ENCODE results near the gene ELOVL7.

- TF ChIP-seq MAFK (IDR thresholded peaks at IDR 0.05; ENCODE audit: low read depth, low read length) (no peak), ZNF274 (IDR thresholded peaks at IDR 0.05; ENCODE audit: borderline replicate concordance, extremely low read depth, low read length) (no peak), EZH2 (IDR thresholded peaks at IDR 0.05; ENCODE audit: low read depth, low read length, severe bottlenecking) (no peak), CTCF (IDR thresholded peaks at IDR 0.05; ENCODE audit: control extremely low read depth in 1 of 3, insufficient read depth in 1 of 3, low read depth in 1 of 3, low read length in 3 of 3) (no peak), JUND (IDR thresholded peaks at IDR 0.05; ENCODE audit: low read length) (no peak), KDM4A (IDR thresholded peaks at IDR 0.05; ENCODE audit: low read depth, low read length, severe bottlenecking) (no peak), EP300 (IDR thresholded peaks at IDR 0.05; ENCODE audit: borderline replicate concordance in 1 of 2, low read depth in 2 of 2, low read length in 2 of 2) (no peak), RFX5 (IDR thresholded peaks at IDR 0.05; ENCODE audit: borderline replicate concordance, low read depth, low read length) (no peak), CREB1 (IDR thresholded peaks at IDR 0.05) (no peak), RAD21 (IDR thresholded peaks at IDR 0.05 in 1 of 2, conservative IDR thresholded peaks at IDR 0.05 in 1 of 2; ENCODE audit: low read depth in 2 of 2, low read length in 2 of 2) (no peak), SIN3A (conservative IDR thresholded peaks at IDR 0.05 in 1 of 2, IDR thresholded peaks at IDR 0.05 in 1 of 2; ENCODE audit: low read depth in 1 of 2, low read length in 2 of 2) (no peak), SP2 (IDR thresholded peaks at IDR 0.05; ENCODE audit: low read length) (no peak)
Measured at GRCh38 chr5:60718166-60718892, 125.7 kb downstream of the ELOVL7 start.
